Ovary (tissue), 3 donors: ENCODE measurements around the gene CDH23.

Experiments
- CTCF ChIP-seq, 3 donors: fragments of 450-650 bp in 2 of 3; fragments of 200-600 bp in 1 of 3; IDR thresholded peaks; one replicate each; pipeline versions ENCODE4 v1.5.1 to v1.8.0; 2016 to 2022; ENCODE audit warnings: antibody characterized with exemption in 3 of 3, mild to moderate bottlenecking in 1 of 3
- EP300 ChIP-seq: sonication (generic); formaldehyde crosslinking; IDR thresholded peaks from one replicate; pipeline ENCODE4 v1.6.1; 2017; ENCODE audit warnings: antibody characterized with exemption
- POLR2A ChIP-seq: fragments of 450-650 bp; IDR thresholded peaks from one replicate; pipeline ENCODE4 v1.6.1; 2017; ENCODE audit warnings: antibody characterized with exemption, mild to moderate bottlenecking, moderate library complexity
- donor health status: DM: no; HTN: no; CAD: no.

GRCh38 chr10:71752391-71753090, 355.8 kb downstream of the CDH23 start:
- no peak for TF ChIP-seq CTCF (IDR thresholded peaks at IDR 0.05)
- TF ChIP-seq POLR2A = no peak
- TF ChIP-seq EP300 = no peak
